Psoas muscle (tissue), 8 donors: Measurements from ENCODE around the gene POLL. TPM values are rescaled to one million over a fixed set of nuclear protein-coding genes. Genes with fewer than 3 reads are reported as not detected.

ENCODE experiments used
- ATAC-seq, 4 donors: fragments of 200-7000 bp; cut with Tn5 transposase; one replicate each; pipeline ENCODE4 v1.9.1; 2020; ENCODE audit warnings: moderate library complexity in 3 of 4, mild to moderate bottlenecking in 2 of 4
- DNase-seq, 2 donors: peaks; one replicate each; pipeline ENCODE4 v3.0.0-alpha.2; 2020
- H3K27ac ChIP-seq: fragments of 200-600 bp; one replicate; pipeline ENCODE4 v1.8.0; 2022
- H3K27me3 ChIP-seq, 3 donors: fragments of 200-600 bp in 1 of 3; one replicate each; pipeline versions ENCODE4 v1.6.1 to v1.8.0; 2013 to 2022; ENCODE audit warnings: low read length in 2 of 3, mild to moderate bottlenecking in 2 of 3, moderate library complexity in 1 of 3; ENCODE audit not compliant: insufficient read depth in 3 of 3
- H3K36me3 ChIP-seq, 2 donors: fragments of 200-600 bp in 1 of 2; one replicate each; pipeline versions ENCODE4 v1.6.1 to v1.8.0; 2013 to 2022; ENCODE audit warnings: low read depth in 1 of 2, mild to moderate bottlenecking in 1 of 2, moderate library complexity in 1 of 2; ENCODE audit not compliant: insufficient read depth in 1 of 2
- H3K4me1 ChIP-seq: fragments of 200-600 bp; one replicate; pipeline ENCODE4 v1.8.0; 2022
- H3K4me3 ChIP-seq: fragments of 200-600 bp; one replicate; pipeline ENCODE4 v1.8.0; 2022; ENCODE audit warnings: mild to moderate bottlenecking
- H3K9me3 ChIP-seq: fragments of 200-600 bp; one replicate; pipeline ENCODE4 v1.8.0; 2022
- CTCF ChIP-seq: fragments of 200-600 bp; IDR thresholded peaks from one replicate; pipeline ENCODE4 v1.8.0; 2022; ENCODE audit warnings: antibody characterized with exemption
- WGBS, 3 donors: extraction: QIAGEN DNeasy Blood & Tissue Kit; methylation state at CpG; one replicate each; pipeline versions ENCODE4 v1.1.6 to v1.1.7; 2013; 5-methylcytosine and 5-hydroxymethylcytosine counted together
- intact Hi-C, 2 donors: fragments of 100-400 bp; cut with DNase I; formaldehyde crosslinking; loops; one replicate each; pipeline versions ENCODE4 v1.11.0 to v1.14.2; 2022
- polyA plus RNA-seq, 3 donors: library from polyadenylated mRNA; stranded (reverse); fragments of 200-250 nt; gene quantifications; one replicate each; pipeline ENCODE4 v1.2.3, GENCODE V29; 2013
- total RNA-seq, 4 donors: library from RNA; stranded (reverse); fragmentation: NEBNext Ultra II Directional in 2 of 4; extraction: Animal tissue kit (Norgen Biotek cat#: 25700) in 2 of 4; gene quantifications; one replicate each; pipeline versions ENCODE4 v1.2.1 to v1.2.4, GENCODE V29; 2021 to 2023
- donor health status: healthy with polysubstance abuse.
- donor health status: DM: no; HTN: no; CAD: no; lungs with moderate emphysema.
- donor health status: Bipolar disorder and iron deficiency.
- donor health status: healthy.
- donor health status: DM: yes; HTN: yes; CAD: no.
- donor health status: DM: no; HTN: no; CAD: no.
- donor health status: DM: no; HTN: no; CAD: no.
- donor health status: DM: yes; HTN: yes; CAD: no.

POLL gene
- total and polyA plus RNA-seq, 7 donors, result 19.0 to 29.3 (median 21.6) TPM

- WGBS, 3 donors, result 62 to 77% (median 71%) methylated on average over 8 to 10 of the region's 10 CpGs
- Histone ChIP-seq H3K27ac (no peak overlapping the region), H3K4me1 (no peaks in the 10 kb centered on the region), H3K4me3 (no peak overlapping the region), H3K36me3 (peaks cover 0 to 52% of the 10 kb centered on the region in 2 donors), H3K9me3 (no peaks in the 10 kb centered on the region), H3K27me3 (no peaks in the 10 kb centered on the region)
- TF ChIP-seq CTCF, result no peak
- intact Hi-C loops, result loop anchor here in 1 of 2 donors (5.0 kb wide), 1 partner anchor 154 kb away; no protein-coding TSS in a partner anchor
- DNase-seq (no peak), ATAC-seq (no peak)
Measured at GRCh38 chr10:101612872-101613271, 24.8 kb upstream of the POLL start.

DNA sequence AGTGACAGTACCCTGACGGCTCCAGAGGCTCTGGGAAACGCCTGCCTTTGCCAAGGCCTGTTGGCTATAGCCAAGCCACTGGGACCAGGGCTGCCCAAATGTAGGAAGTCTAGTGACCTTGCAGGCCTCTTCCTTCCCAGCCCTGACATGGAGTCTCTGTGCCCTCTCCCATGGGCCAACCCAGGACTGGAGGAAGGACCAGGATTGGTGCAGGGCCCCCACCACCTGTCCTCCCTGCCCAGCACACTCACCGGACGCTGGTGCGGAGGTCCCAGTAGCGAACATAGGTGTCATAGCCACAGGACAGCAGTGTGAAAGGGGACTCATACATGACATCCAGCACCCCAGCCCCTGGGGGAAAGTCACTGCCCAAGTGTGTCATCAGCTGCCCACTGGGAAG lies 24.0 kb upstream of the POLL start:
- peaks cover 0 to 53% of the 10 kb centered on the region in 2 donors for H3K36me3 ChIP-seq
- no peak for DNase-seq

DNA sequence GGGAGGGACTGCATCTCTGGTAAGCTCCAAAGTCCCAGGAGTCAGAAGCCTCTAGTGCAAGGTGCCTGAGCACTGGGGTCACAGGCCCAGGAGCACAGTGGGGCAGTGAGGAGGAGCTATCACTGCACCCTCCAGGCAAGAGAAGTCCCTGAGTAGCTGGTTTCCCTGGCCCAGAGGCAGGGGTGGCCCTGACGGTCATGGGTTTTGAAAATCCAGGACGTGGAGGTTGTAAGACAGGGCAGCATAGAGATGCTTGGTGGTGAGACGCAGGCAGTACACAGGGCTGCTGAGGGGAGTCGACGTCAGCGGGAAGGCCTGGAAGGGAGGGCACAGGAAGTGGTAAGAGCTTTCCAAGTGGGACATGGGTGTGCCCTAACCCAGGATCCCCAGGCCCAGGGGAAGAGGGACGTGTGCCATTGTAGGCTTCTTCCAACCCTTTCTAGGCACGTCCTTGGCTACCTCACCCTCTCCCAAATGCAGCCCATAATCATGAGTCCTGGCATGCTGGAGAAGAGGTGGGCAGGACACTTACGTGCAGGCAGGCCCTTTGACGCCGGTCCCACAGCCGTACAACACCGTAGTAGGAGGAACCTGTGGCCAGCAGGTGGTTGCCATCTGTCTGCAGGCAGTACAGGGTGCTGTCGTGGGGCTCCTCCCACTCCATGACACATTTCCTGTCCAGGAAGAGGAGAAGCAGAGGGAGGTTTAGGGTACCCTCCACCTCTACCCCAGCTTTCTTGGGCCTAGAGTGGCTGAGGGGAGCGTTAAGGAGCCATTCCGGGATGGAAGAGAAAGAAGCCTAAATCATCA lies 23.2 kb upstream of the POLL start:
- no peaks in the 10 kb centered on the region for H3K9me3 ChIP-seq

More for the DNA sequence above, 24.0 kb upstream of the POLL start:
- Histone ChIP-seq H3K27me3 (no peaks in the 10 kb centered on the region), H3K9me3 (no peaks in the 10 kb centered on the region), H3K4me1 (no peaks in the 10 kb centered on the region), H3K4me3 (no peak overlapping the region), H3K27ac (no peak overlapping the region)
- WGBS, 3 donors, result 79 to 90% (median 81%) methylated on average over 6 of the region's 6 CpGs
- TF ChIP-seq CTCF, result no peak
- intact Hi-C loops, result loop anchor here in 1 of 2 donors (5.0 kb wide), 1 partner anchor 155 kb away; no protein-coding TSS in a partner anchor
- no peak for ATAC-seq

GRCh38 chr10:101609481-101609880 lies 21.4 kb upstream of the POLL start:
- ATAC-seq, result no peak
- no peak for TF ChIP-seq CTCF
- H3K36me3 ChIP-seq, result peaks cover 0 to 74% of the 10 kb centered on the region in 2 donors

More for the DNA sequence above, 23.2 kb upstream of the POLL start:
- intact Hi-C loops, result loop anchor here in 1 of 2 donors (5.0 kb wide), 1 partner anchor 156 kb away; no protein-coding TSS in a partner anchor
- no peak for TF ChIP-seq CTCF
- Histone ChIP-seq H3K4me1 (no peaks in the 10 kb centered on the region), H3K36me3 (peaks cover 0 to 59% of the 10 kb centered on the region in 2 donors), H3K27me3 (no peaks in the 10 kb centered on the region), H3K27ac (no peak overlapping the region), H3K4me3 (no peak overlapping the region)
- WGBS, 3 donors, result 69 to 78% (median 74%) methylated on average over 16 of the region's 16 CpGs
- DNase-seq, result no peak
- peak in 2 of 4 donors; percentile 25 to 29 for ATAC-seq

More at GRCh38 chr10:101609481-101609880, 21.4 kb upstream of the POLL start:
- no peaks in the 10 kb centered on the region for H3K27me3 ChIP-seq
- H3K27ac ChIP-seq, result no peak overlapping the region
- no peak for DNase-seq
- no peak overlapping the region for H3K4me3 ChIP-seq
- H3K9me3 ChIP-seq, result no peaks in the 10 kb centered on the region
- H3K4me1 ChIP-seq, result no peaks in the 10 kb centered on the region
- intact Hi-C loops, result loop anchor here in 1 of 2 donors (5.0 kb wide), 1 partner anchor 98 kb away; no protein-coding TSS in a partner anchor
- WGBS, 3 donors, result 80 to 87% (median 81%) methylated on average over 4 of the region's 4 CpGs
